K562 (cell line): Measurements from ENCODE around the gene FNDC1. TPM values are rescaled to one million over a fixed set of nuclear protein-coding genes. Genes with fewer than 3 reads are reported as not detected.

Experiments used
- ATAC-seq: fragments of 200-7000 bp; cut with Tn5 transposase; 3 replicates; pipeline ENCODE4 v1.9.1; 2020; ENCODE audit warnings: moderate library complexity
- BruUV-seq: library from RNA; stranded (reverse); fragments of 400-500 nt; replicated peaks from 2 replicates; lab custom pipeline; 2021; lab: Mats Ljungman, UMichigan
- CTCF ChIA-PET: fragments of 300-600 bp; formaldehyde crosslinking; extraction: SDS; loops from one replicate; lab custom pipeline; 2021; ENCODE audit warnings: low intra/inter-chr PET ratio; lab: Yijun Ruan, JAX
- POLR2A ChIA-PET: fragments of 300-600, 350-650 bp; sonication (Branson Sonifier 250); formaldehyde crosslinking; extraction: SDS; loops from one replicate; lab custom pipeline; 2021; ENCODE audit warnings: antibody characterized with exemption, inconsistent platforms; lab: Yijun Ruan, JAX
- DNase-seq, 4 experiments: peaks; one replicate each; pipeline versions ENCODE4 v3.0.0 to v3.0.0-alpha.2; 2011 to 2018; ENCODE audit warnings: low spot score in 3 of 4, mixed read lengths in 3 of 4; ENCODE audit errors: extremely low read depth in 1 of 4
- FAIRE-seq: peaks from 2 replicates; lab custom pipeline; 2011; peaks lifted over from hg19 to GRCh38; lab: Jason Lieb, UNC
- H2AFZ ChIP-seq: 2 replicates; pipeline ENCODE4 v1.6.0; 2011; ENCODE audit warnings: low read depth, low read length, control low read depth, inconsistent platforms
- H3K27ac ChIP-seq: fragments of 200-600 bp; 3 replicates; pipeline ENCODE4 v1.8.0; 2011; ENCODE audit warnings: low read depth, mild to moderate bottlenecking, control low read depth, inconsistent platforms, low read length, moderate library complexity, mixed read lengths; ENCODE audit errors: extremely low read depth
- H3K27me3 ChIP-seq, 2 experiments: fragments of 300-600 bp in 1 of 2; 2 replicates in 1 of 2; 3 replicates in 1 of 2; pipeline versions ENCODE4 v1.6.0 to v1.8.0; 2011; ENCODE audit warnings: inconsistent platforms in 2 of 2, low read length in 2 of 2, mild to moderate bottlenecking in 1 of 2, mixed read lengths in 1 of 2, moderate library complexity in 1 of 2; ENCODE audit not compliant: control insufficient read depth in 2 of 2, insufficient read depth in 2 of 2
- H3K36me3 ChIP-seq: fragments of 300-600 bp; 3 replicates; pipeline ENCODE4 v1.8.0; 2011; ENCODE audit warnings: mild to moderate bottlenecking, low read length, inconsistent platforms; ENCODE audit not compliant: control insufficient read depth, insufficient read depth
- H3K4me1 ChIP-seq, 2 experiments: fragments of 200-600 bp in 1 of 2; replicated peaks in 1 of 2; 2 replicates in 1 of 2; 3 replicates in 1 of 2; pipeline versions ENCODE4 v1.5.1 to v1.8.0; 2011; ENCODE audit warnings: inconsistent platforms in 2 of 2, low read length in 2 of 2, mild to moderate bottlenecking in 1 of 2, mixed read lengths in 1 of 2, moderate library complexity in 1 of 2; ENCODE audit not compliant: control insufficient read depth in 2 of 2, insufficient read depth in 2 of 2
- H3K4me2 ChIP-seq: 2 replicates; pipeline ENCODE4 v1.6.1; 2011; ENCODE audit warnings: low read length, control low read depth, inconsistent platforms, mixed read lengths; ENCODE audit not compliant: insufficient read depth
- H3K4me3 ChIP-seq: fragments of 200-600 bp; sonication (generic), shearing (Covaris generic); 2 replicates; pipeline ENCODE4 v1.5.1; 2016; ENCODE audit warnings: control low read depth, inconsistent platforms
- H3K79me2 ChIP-seq: fragments of 200-600 bp; 3 replicates; pipeline ENCODE4 v1.8.0; 2011; ENCODE audit warnings: low read length, inconsistent platforms; ENCODE audit not compliant: control insufficient read depth, insufficient read depth
- H3K9ac ChIP-seq, 2 experiments: 2 replicates each; pipeline versions ENCODE4 v1.6.0 to v1.6.1; 2011; ENCODE audit warnings: low read depth in 2 of 2, low read length in 2 of 2, control low read depth in 1 of 2, inconsistent platforms in 1 of 2, mild to moderate bottlenecking in 1 of 2, mixed read lengths in 1 of 2; ENCODE audit not compliant: insufficient read depth in 1 of 2
- H3K9me1 ChIP-seq: one replicate; pipeline ENCODE4 v1.6.0; 2011; ENCODE audit warnings: inconsistent platforms, mild to moderate bottlenecking, low read length, moderate library complexity; ENCODE audit not compliant: control insufficient read depth, insufficient read depth
- H3K9me3 ChIP-seq: replicated peaks from 2 replicates; pipeline ENCODE4 v1.5.1; 2011; ENCODE audit warnings: low read depth, low read length, inconsistent platforms; ENCODE audit not compliant: control insufficient read depth, insufficient read depth
- H4K20me1 ChIP-seq: replicated peaks from 2 replicates; pipeline ENCODE4 v1.6.1; 2011; ENCODE audit warnings: low read length, inconsistent platforms, mixed read lengths; ENCODE audit not compliant: control insufficient read depth, insufficient read depth
- FIP1L1 ChIP-seq: fragments of 200-400 bp; formaldehyde crosslinking; IDR thresholded peaks from 2 replicates; pipeline ENCODE4 v1.6.1; 2018; ENCODE audit warnings: mild to moderate bottlenecking, low read depth, low read length; ENCODE audit not compliant: poor library complexity, severe bottlenecking
- GATAD2B ChIP-seq: fragments of 450-650 bp; IDR thresholded peaks from 2 replicates; pipeline ENCODE4 v1.6.1; 2017; ENCODE audit warnings: mild to moderate bottlenecking, borderline replicate concordance
- JUN ChIP-seq, 2 experiments: sonication (generic) in 1 of 2; formaldehyde crosslinking in 1 of 2; IDR thresholded peaks; 2 replicates each; pipeline versions ENCODE4 v1.6.1 to v1.8.0; 2012 to 2022; ENCODE audit warnings: borderline replicate concordance in 2 of 2, mild to moderate bottlenecking in 2 of 2, improper control_type of control experiment in 1 of 2, low read depth in 1 of 2, low read length in 1 of 2, missing genetic modification reagents in 1 of 2
- MTA2 ChIP-seq: fragments of 450-650 bp; IDR thresholded peaks from 2 replicates; pipeline ENCODE4 v1.6.1; 2016; ENCODE audit warnings: low read depth
- NCOR1 ChIP-seq: fragments of 450-650 bp; IDR thresholded peaks from 2 replicates; pipeline ENCODE4 v1.6.1; 2016; ENCODE audit warnings: mild to moderate bottlenecking, moderate library complexity
- NR2C1 ChIP-seq, 2 experiments: fragments of 450-650 bp; IDR thresholded peaks; 2 replicates each; pipeline ENCODE4 v1.6.1; 2017; ENCODE audit warnings: mild to moderate bottlenecking in 2 of 2, antibody characterized with exemption in 1 of 2, inconsistent platforms in 1 of 2, missing compliant biosample characterization in 1 of 2, missing genetic modification characterization in 1 of 2
- RBBP5 ChIP-seq: fragments of 200-600 bp; sonication (generic); IDR thresholded peaks from 2 replicates; pipeline ENCODE4 v1.6.1; 2012; ENCODE audit warnings: borderline replicate concordance, mild to moderate bottlenecking, low read length, control low read depth, inconsistent platforms; ENCODE audit not compliant: insufficient read depth, poor library complexity, severe bottlenecking
- RBM15 ChIP-seq: fragments of 200-400 bp; formaldehyde crosslinking; IDR thresholded peaks from 2 replicates; pipeline ENCODE4 v1.6.1; 2018; ENCODE audit warnings: mild to moderate bottlenecking, low read length, moderate library complexity; ENCODE audit not compliant: insufficient read depth
- SUPT5H ChIP-seq: fragments of 450-650 bp; IDR thresholded peaks from 2 replicates; pipeline ENCODE4 v1.6.1; 2016
- ZC3H4 ChIP-seq: sonication (generic); formaldehyde crosslinking; IDR thresholded peaks from 2 replicates; pipeline ENCODE4 v1.9.0; 2021; ENCODE audit warnings: missing genetic modification reagents, borderline replicate concordance
- WGBS: fragments of 100-300 bp; shearing (Covaris generic); methylation state at CpG from one replicate; pipeline ENCODE4 v1.1.6; 2016; ENCODE audit warnings: low coverage, mixed read lengths; ENCODE audit not compliant: insufficient coverage; ENCODE audit errors: missing lambda C conversion rate; 5-methylcytosine and 5-hydroxymethylcytosine counted together
- in situ Hi-C: fragments of 300-500 bp; cut with MboI; formaldehyde crosslinking; loops from 4 replicates; pipeline ENCODE4 v1.15.0; 2018; ENCODE audit warnings: inconsistent platforms, mixed read lengths
- intact Hi-C: fragments of 100-400 bp; cut with micrococcal nuclease; formaldehyde crosslinking; loops from 2 replicates; pipeline ENCODE4 v1.14.2; 2022
- polyA plus RNA-seq, 8 experiments: library from polyadenylated mRNA; depleted of rRNA in 4 of 8; stranded (reverse) in 5 of 8; unstranded in 3 of 8; fragments of >200 nt; fragmentation: Nextera tagmentation in 2 of 8; fragmentation: Illumina TruSeq in 1 of 8; extraction: Ambion mirVana in 2 of 8; extraction: Trizol in 1 of 8; gene quantifications; 2 replicates each; pipeline versions ENCODE4 v1.2.1 to v1.2.3, GENCODE V29; 2011 to 2014; ENCODE audit warnings: inconsistent platforms in 1 of 8, missing spikeins in 1 of 8
- total RNA-seq, 7 experiments: library from RNA; depleted of rRNA in 6 of 7; stranded (reverse); fragments of >200 nt in 6 of 7; fragmentation: Illumina TruSeq in 2 of 7; extraction: Trizol in 2 of 7; gene quantifications; 2 replicates each; pipeline versions ENCODE4 v1.2.1 to v1.2.3, GENCODE V29; 2011 to 2021; ENCODE audit warnings: low replicate concordance in 1 of 7
- TF ChIP-seq, protein P1 (sequence below): fragments of 450-650 bp; IDR thresholded peaks from one replicate; pipeline ENCODE4 v1.6.1; 2018; ENCODE audit warnings: mild to moderate bottlenecking, moderate library complexity; ENCODE audit not compliant: partially characterized antibody
- TF ChIP-seq, protein P2 (sequence below): fragments of 250-450 bp; sonication (Bioruptor Pico); IDR thresholded peaks from 2 replicates; pipeline ENCODE4 v1.8.0; 2022; ENCODE audit warnings: inconsistent platforms, mild to moderate bottlenecking, moderate library complexity, borderline replicate concordance

Gene FNDC1
- total and polyA plus RNA-seq, 9 of the 15 experiments (the other 6 are each of a cell fraction or from before 2014, with no cell fraction given) = not detected

GRCh38 chr6:159201336-159201735, 32.1 kb downstream of the FNDC1 start:
- no peaks in the 10 kb centered on the region for H3K9me1 ChIP-seq
- BruUV-seq = no TSS peak
- intact Hi-C loops = no loop called here
- H3K9me3 ChIP-seq = no peaks in the 10 kb centered on the region
- no peaks in the 10 kb centered on the region for H3K79me2 ChIP-seq
- 0% methylated on average over 1 of the region's 1 CpG for WGBS
- no peak for DNase-seq
- ChIA-PET CTCF (no interaction called here), POLR2A (interaction anchor here (0.8 to 1.5 kb wide), 2 partner anchors 12 kb away, joined by 6 read pairs; no protein-coding TSS in a partner anchor)
- no peak overlapping the region for H3K27ac ChIP-seq
- H3K9ac ChIP-seq = no peak overlapping the region
- no peaks in the 10 kb centered on the region for H3K36me3 ChIP-seq
- no peak overlapping the region for H3K4me3 ChIP-seq
- no peak for ATAC-seq
- H3K4me2 ChIP-seq = no peak overlapping the region
- no peaks in the 10 kb centered on the region for H3K4me1 ChIP-seq
- no peak for FAIRE-seq
- no peak for TF ChIP-seq MTA2
- TF ChIP-seq, protein P1, sequence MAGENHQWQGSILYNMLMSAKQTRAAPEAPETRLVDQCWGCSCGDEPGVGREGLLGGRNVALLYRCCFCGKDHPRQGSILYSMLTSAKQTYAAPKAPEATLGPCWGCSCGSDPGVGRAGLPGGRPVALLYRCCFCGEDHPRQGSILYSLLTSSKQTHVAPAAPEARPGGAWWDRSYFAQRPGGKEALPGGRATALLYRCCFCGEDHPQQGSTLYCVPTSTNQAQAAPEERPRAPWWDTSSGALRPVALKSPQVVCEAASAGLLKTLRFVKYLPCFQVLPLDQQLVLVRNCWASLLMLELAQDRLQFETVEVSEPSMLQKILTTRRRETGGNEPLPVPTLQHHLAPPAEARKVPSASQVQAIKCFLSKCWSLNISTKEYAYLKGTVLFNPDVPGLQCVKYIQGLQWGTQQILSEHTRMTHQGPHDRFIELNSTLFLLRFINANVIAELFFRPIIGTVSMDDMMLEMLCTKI = no peak
- no peak for TF ChIP-seq SUPT5H
- TF ChIP-seq NR2C1 (IDR thresholded peaks at IDR 0.05) = no peak
- TF ChIP-seq NR2C1 (tag; IDR thresholded peaks at IDR 0.05) = no peak
- no peak for TF ChIP-seq FIP1L1
- TF ChIP-seq RBBP5 = no peak
- no peak for TF ChIP-seq ZC3H4
- TF ChIP-seq, protein P2, sequence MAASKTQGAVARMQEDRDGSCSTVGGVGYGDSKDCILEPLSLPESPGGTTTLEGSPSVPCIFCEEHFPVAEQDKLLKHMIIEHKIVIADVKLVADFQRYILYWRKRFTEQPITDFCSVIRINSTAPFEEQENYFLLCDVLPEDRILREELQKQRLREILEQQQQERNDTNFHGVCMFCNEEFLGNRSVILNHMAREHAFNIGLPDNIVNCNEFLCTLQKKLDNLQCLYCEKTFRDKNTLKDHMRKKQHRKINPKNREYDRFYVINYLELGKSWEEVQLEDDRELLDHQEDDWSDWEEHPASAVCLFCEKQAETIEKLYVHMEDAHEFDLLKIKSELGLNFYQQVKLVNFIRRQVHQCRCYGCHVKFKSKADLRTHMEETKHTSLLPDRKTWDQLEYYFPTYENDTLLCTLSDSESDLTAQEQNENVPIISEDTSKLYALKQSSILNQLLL (CRISPR knock-in tag) = no peak
- TF ChIP-seq GATAD2B = no peak
- no peak for TF ChIP-seq JUN (IDR thresholded peaks at IDR 0.05; ENCODE audit: borderline replicate concordance, low read depth, low read length)
- no peak for TF ChIP-seq JUN (CRISPR knock-in tag; IDR thresholded peaks at IDR 0.05; ENCODE audit: borderline replicate concordance)
- no peak for TF ChIP-seq RBM15
- TF ChIP-seq NCOR1 = no peak
- no peak overlapping the region for H2AFZ ChIP-seq
- peaks cover 3 to 25% of the 10 kb centered on the region in 2 experiments for H3K27me3 ChIP-seq
- H4K20me1 ChIP-seq = no peaks in the 10 kb centered on the region
- in situ Hi-C loops = no loop called here
